NK-92 treated with Interleukin-12 subunit alpha and Interleukin-12 subunit beta, amount 100 ng/mL, for 24 hours (cell line): ENCODE data around the gene CXCR6.

Experiments used
- DNase-seq: peaks from one replicate; lab custom pipeline; 2025; lab: John Stamatoyannopoulos, UW

Gene CXCR6

DNA sequence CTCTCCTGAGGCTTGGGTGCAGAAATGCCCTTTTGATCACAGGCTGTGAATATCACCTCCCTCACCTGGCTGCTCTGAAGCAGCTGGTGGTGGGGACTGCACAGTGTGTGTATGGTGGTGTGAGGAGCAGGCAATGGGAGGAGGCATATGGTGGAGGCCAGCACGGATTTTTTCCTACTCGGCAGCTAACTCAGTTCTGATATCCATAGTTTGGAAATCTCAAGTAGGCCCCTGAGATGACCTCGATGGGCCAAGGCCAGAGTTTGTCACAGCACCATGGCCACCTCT lies 21.3 kb upstream of the CXCR6 start:
- no peak for DNase-seq

DNA sequence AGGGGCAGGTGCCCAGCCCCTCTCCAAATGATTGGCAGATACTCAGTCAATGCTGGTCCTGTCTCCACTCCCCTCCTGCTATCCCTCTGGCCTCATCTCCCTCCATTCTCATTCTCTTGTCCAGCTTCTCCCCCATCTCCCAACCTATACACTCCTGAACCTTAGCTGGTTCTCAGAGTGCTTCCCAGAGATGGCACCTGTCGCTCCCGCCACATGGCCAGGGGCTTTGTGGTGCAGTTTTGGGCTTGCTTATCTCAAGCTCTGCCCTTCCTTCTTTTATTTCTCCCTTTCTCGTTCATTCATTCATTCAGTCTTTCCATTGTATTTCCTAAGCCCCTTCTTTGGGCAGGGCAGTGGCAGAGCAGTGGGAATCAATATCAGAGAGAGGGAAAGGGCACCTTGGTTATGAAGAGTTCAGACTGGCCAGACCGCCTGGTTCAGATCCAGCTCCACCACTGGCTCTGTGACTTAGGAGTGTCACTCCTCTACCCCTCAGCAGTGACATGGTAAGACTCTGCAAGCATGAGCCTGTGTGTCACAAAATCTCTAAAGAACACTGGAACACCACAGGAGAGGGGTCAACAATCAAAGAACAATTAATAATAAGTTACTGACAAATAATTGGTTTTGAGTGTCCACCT lies 20.2 kb upstream of the CXCR6 start:
- no peak for DNase-seq

DNA sequence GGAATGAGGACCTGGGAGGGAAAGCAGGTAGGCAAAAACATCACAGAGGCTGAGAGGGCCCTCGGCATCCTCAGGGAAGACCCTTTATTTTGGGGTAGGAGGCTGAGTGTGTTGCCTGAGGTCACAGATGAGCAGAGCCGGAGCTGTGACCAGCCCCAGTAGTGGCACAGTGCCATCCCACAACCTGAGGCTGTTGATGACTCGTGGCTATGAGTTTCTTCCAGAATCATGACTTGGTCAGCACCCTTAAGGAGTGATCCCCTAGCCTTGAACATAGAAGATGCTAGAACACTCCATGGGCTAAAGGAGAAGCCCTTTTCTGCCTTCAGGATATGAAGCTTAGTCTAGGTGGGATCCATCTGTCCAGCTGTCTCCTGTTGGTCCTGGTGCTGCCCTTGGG lies 19.5 kb upstream of the CXCR6 start:
- no peak for DNase-seq

DNA sequence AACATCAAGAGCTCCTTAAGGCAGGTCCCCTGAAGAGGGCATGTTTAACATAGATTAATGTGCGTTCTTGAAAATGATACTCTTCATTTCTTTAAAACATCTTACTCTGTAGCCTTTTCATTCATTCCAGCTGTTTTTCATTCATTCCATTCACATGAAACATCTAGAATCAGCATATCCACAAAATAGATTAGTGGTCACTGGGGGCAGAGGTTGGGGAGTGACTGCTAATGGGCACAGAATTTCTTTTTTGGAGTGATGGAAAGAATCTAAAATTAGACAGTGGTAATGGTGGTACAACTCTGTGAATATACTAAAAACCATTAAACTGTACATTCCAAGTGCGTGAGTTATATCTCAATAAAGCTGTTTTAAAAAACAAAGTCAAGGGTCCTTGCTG lies 15.4 kb upstream of the CXCR6 start:
- DNase-seq = no peak

DNA sequence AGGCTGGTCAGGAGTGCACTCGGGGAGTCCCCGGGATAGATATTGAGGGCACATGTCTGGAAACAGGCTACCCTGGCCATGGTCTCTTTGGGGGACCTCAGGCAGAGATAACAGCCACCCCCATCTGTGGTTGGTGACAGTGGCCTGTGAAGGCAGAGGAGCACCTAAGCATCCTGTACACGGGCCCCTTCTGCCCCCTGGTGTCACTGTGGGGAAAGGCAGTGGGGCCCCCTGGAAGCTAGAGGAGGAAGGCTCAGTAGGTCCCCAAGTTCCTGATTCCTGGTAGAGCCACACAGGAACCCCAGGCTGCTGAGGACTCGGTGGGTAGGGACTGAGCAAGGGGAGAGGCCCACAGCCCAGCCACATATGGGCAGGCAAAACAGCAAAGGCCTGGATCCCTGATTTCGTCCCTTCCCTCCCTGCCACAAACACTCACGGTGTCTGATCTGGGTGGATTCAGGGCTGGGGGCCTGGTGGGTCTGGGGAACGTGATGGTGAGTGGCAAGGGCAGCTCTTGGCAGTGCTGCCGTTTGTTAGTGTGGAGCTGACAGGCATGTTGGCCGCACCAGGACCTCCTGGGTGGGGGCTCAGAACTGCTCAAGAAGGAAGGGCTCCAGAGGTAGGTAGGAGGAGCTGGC lies 14.1 kb upstream of the CXCR6 start:
- DNase-seq = no peak

DNA sequence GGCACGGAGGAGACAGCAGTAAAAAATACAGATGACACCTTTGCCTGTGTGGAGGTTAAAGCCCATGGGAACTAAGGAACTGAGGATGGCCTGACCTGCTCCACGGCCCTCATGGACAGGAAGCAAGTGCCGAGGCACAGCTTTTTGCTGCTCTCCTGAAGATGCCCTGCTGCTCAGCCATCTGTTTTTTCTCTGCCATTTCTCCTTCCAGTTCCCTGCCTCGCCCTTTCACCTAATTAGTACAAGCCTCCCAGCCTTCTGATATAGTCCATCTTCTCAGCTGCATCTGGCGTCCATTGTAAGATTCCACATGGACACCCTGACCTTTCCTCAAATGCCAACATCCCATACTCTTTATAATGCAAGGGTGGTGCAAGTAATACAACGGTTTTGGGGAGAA lies 11.8 kb upstream of the CXCR6 start:
- DNase-seq = no peak

DNA sequence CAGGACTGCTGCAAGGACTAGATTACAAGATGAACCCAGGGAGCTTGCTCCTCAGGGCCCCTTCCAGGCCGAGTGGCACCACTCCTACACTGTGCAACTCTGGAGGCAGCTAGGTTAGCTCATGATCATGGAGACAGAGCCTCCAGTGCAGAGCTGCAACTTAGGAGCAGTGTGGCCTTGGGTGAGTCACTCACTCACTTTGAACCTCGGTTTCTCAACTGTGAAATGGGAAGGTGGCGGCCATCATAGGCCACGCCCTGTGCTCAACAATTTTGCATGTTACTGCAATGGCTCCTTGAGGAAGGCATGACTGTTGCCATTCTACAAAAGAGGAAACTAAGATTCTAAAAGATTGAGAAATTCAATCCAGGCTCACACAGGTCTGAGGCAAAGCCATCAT lies 11.2 kb upstream of the CXCR6 start:
- no peak for DNase-seq

DNA sequence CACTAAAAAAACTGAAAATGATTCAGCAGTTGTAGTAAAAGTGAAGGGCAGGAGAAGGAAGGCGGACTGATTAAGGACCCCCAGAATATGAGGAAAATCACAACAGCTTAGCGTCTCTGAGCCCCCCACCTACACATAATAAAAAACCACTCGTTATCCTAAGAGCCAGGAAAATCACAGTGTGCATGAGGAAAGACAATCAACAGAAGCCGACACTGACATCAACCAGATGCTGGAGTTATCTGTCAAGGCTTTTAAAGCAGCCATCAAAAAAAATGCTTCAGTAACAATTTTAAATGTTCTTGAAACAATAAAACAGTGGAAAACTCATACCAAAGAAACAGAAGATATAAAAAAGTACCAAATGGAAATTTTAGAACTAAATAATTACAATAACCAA lies 9.7 kb upstream of the CXCR6 start:
- no peak for DNase-seq

DNA sequence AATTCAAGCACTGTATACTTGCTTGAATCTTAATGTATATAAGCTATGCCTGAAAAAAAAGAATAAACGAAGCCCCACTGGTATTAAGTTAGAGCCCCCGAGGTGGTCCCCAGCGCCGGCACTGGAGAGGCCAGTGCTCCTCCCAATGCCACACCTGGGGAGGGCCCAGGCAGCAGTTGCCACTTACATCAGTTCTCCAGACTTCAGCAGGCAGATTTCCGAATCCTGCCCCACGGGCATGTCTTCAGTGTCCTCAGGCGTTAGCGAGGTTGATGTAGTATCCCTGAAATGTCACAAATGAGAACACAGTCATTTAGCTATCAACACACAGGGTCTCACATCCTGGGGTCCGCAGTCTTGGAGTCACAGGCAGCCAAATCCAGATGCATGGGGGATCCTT lies 7.0 kb upstream of the CXCR6 start:
- no peak for DNase-seq

DNA sequence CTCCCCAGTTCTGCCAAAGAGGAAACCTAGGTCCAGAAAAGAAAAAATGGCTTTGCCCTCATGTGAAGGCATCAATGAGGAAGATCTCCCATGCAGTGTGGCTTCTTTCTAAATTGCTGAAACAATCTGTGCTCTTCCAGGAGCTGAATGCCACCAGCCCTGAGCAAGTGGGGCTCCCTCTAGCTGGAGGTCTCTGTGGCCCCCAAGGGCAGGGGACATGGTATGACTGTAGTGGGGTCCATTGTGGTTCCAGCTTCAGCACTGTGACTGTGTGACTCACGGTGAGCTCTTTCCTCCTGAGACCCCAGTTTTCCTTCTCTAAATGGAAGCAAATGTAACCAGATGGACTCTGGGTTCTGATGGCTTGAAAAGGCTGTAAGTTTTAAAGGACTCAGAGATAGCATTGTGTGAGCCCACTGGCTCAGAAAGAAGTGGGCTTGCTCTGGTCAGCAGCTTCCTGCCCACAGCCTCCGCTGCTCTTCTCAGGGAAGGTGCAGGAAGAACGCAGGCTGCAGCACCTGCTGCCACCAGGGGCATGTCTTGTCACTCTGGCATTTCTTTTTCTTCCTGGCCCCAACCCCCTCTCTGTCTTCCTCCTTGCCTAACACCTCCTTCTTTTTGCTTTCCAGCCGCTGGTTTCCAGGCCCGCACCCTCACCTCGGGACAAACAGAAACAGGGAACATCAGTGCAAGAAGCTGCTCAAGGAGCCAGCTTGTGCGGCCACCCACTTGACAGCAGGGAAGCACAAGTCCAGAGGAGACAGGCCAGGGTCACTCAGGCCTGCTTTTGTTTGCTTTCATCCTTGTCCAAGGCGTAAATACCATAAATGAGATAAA lies 5.8 kb upstream of the CXCR6 start:
- no peak for DNase-seq

DNA sequence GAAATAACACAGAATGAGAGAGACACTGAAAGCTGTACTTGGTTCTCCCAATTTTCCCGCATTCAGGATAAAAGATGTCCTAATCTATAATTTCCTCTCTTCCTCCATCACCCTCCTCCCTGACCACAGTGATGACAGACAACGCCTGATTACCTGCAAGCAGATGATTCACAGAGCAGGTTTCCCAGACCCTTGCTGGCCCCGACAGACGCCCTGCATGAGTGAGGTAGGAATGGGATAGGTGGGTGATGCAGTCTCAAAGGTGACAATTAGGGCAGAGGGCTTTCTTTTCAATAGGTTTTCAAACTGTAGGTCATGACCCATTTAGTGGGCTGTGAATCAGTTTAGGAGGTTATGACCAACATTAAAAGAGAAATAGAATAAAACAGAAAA lies 5.2 kb upstream of the CXCR6 start:
- DNase-seq = no peak

DNA sequence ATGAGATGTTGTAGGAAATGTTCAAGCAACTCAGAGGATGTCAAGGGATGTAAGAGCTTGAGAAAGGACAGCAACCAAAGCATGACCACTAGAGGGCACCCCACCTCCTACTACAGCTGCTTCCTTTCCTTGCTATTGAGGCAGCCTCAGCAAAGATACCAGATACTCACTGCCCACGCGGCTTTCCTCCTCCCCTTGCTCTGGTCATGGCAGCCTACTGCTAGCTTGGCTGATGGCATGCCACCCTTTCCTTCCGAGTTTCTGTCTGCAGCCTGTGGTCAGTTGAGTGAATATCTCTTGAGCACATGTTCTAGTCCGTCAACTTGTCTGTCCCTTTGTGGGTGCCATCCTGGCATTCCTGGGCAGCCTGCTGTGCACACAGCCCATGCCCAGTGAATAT lies 4.4 kb upstream of the CXCR6 start:
- DNase-seq = peak; percentile 54

DNA sequence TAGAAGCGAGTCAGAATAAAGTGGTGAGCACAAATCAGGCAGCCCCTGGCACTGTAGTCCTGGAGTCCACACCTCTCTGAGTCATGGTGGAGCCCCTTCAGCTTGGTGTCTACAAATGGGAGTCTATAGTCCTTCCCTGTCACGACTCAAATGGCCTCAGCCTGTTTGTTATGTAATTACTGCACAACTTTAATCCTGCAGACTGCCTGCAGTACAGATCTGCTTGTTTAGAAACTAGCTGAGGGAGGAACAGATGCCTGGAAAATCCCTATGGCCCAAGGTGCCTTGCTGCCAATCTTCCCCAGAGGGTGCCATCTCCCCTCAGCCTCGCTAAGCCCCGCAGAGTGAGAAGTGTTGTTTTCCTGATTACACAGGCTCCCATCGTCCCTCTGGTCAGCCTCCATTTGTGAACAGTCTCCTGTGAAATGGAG lies 3.9 kb upstream of the CXCR6 start:
- DNase-seq = no peak

DNA sequence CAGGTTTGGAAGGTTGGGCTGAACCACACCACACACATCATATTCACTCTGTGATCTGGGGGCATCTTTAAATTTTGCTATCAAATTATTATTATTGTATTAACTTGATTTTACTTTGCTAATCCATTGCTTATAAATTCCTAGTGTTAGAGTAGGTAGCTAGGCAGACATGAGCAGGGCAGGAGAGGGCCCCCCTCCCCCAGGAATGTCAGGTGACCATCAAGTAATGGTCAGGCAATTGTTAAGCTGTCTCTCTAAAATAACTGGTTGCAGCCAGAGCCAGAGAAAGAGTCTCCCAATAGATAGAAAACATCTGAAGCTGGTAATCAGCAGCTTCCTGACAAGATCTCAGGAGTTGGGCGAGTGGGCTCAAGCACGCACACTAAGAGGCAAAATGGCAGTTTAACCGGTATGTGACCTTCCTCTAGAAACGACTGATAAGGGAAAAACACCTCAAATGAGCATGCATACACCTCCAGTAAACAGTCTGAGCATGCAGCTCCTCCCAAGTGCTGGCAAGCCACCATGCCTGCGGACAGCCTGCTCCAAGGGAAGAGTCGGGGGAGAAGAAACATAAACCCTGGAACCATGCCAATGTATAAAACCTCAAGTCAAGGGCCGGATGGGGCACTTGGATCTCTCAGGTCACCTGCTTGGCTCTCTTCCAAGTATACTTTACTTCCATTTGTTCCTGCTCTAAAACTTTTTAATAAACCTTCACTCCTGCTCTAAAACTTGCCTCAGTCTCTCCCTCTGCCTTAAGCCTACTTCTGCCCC lies 3.1 kb upstream of the CXCR6 start:
- no peak for DNase-seq

DNA sequence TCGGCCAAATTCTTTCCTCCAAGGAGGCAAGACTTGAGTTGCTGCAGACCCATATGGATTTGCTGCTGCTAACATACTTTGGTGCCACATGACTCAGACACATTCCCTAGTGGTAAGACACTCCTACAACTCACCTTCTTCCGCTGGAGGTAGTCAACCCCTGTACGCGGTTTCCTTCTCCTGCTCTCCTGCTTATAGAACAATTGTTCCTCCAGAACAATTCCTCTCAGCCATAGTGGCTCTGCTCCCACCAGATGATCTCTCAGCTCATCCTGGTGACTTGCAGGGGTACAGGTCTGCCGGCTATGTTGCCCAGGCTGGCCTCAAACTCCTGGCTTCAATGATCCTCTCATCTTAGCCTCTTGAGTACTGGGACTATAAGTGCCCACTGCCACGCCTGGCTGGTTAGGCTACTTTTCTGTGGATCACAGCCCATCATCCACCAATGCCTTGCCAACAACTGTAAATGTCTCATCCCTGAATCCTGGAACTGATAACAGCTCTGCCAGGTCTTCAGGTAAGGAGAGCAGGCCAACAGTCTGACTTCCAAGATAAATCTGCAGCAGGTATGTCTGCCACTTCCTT lies 2.4 kb upstream of the CXCR6 start:
- no peak for DNase-seq

DNA sequence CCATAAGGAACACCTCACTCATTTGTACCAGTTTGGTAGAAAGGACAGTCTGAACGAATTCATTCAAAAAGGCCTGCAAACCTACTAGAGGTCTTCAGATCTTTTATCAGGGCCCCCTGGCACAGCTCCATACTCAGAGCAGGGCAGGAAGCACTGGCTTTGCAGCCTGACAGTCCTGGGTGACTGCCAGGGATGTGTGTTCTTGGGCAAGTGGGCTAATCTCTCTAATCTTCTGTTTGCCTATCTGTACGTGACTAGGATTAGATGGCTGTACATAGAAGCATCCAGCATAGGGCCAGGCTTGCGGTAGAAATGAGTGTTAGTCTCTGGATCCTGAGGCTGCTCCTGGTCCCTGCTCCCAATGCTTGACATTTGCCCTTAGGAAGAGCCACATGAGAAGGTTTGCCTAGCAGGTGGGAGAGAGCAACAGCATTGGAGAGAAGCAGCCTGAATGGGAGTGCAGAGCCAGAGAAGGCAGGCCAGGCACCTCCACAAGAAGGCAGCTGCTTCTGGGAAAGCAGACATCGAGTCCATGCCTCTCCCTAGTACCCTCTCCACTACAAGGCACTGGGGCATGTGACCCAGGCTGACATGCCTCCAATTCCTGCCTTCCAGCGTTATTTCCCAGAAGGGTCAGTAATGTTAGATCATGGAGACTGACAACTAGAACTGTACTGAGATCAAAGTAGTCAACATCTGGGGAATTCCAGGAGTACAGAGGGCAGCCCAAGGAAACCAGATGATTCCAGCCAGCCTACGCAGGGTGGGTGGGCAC lies 1.0 kb upstream of the CXCR6 start:
- no peak for DNase-seq

DNA sequence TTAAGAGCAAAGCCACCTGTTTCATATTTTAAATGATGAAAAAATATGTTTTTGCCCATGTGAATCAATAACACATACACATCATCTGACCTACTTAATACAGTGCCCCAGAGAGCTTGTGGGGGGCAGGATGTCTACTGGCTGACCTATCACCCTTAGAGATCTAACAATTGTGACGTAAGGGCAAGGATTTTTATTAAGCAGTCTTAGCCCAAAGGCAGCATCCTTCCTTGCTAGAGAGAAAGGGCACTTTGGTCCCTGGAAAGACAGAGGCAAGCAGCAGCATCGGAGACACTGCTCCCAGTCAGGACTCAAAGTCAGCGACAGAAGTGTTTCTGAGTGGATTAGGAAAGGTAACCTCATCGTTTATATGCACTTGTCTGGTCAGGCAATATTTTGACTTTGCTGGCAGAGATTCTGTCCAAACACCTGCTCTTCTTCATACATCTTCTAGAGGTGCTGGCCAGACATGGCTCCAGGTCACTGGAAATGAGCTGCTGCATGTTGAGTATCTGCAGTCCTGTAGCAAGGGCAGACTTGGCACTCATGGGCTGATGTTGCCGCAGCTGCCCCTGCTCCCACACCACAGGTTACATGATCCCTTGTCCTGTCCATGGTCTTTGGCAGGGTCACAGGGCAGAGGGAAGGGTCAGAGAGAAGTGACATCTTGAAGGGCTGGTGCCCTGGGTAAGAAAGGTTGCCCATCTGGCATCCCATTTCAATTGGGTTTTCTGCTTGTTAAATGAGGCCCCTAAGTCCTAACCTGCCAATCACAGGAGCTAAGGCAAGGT lies 1.8 kb downstream of the CXCR6 start:
- DNase-seq = no peak

DNA sequence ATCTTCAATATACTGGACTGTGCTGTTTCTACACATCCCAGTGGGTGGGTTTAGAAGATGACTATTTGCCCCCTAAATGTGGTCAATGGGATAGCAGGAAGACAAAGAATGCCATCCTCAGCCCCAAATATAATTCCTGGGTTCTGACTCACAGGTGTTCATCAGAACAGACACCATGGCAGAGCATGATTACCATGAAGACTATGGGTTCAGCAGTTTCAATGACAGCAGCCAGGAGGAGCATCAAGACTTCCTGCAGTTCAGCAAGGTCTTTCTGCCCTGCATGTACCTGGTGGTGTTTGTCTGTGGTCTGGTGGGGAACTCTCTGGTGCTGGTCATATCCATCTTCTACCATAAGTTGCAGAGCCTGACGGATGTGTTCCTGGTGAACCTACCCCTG lies 3.0 kb downstream of the CXCR6 start:
- DNase-seq = no peak

DNA sequence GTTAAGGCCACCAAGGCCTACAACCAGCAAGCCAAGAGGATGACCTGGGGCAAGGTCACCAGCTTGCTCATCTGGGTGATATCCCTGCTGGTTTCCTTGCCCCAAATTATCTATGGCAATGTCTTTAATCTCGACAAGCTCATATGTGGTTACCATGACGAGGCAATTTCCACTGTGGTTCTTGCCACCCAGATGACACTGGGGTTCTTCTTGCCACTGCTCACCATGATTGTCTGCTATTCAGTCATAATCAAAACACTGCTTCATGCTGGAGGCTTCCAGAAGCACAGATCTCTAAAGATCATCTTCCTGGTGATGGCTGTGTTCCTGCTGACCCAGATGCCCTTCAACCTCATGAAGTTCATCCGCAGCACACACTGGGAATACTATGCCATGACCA lies 3.6 kb downstream of the CXCR6 start:
- no peak for DNase-seq

DNA sequence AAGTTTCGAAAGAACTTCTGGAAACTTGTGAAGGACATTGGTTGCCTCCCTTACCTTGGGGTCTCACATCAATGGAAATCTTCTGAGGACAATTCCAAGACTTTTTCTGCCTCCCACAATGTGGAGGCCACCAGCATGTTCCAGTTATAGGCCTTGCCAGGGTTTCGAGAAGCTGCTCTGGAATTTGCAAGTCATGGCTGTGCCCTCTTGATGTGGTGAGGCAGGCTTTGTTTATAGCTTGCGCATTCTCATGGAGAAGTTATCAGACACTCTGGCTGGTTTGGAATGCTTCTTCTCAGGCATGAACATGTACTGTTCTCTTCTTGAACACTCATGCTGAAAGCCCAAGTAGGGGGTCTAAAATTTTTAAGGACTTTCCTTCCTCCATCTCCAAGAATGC lies 4.1 kb downstream of the CXCR6 start:
- no peak for DNase-seq

DNA sequence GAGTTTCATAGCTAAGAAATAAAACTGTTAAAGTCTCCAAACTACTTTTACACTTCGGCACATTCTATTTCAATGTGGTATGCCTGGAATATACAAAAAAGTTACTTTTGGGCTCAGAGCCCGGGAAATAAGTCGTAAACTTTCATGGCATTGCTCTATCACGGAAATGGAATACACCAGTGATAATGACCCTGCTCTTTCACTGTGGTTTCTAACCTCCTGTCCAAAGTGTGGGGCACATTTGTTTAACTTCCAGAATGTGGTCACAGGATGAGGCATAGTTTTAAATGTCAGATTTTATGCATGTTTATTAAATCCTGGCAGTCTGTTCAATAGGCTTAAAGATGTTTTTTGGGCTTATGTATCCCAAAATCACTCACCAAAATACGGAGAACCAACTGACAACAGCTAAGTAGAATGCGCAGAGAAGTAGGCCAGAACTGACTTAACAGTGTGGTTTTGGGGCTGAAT lies 5.1 kb downstream of the CXCR6 start:
- no peak for DNase-seq
